SK-N-SH (cell line): ENCODE results near the gene PROM2.

ENCODE experiments used
- CHD2 ChIP-seq: fragments of 150-350 bp; IDR thresholded peaks from 2 replicates; pipeline ENCODE4 v1.6.1; 2018; ENCODE audit warnings: low read length; ENCODE audit not compliant: partially characterized antibody
- EP300 ChIP-seq, 2 experiments: IDR thresholded peaks; 2 replicates each; pipeline versions ENCODE4 v1.4.0 to v1.6.1; 2012; ENCODE audit warnings: borderline replicate concordance in 1 of 2, low read depth in 1 of 2, low read length in 1 of 2
- FOXJ3 ChIP-seq: sonication (generic); formaldehyde crosslinking; IDR thresholded peaks from 2 replicates; pipeline ENCODE4 v1.5.1; 2020; ENCODE audit warnings: mild to moderate bottlenecking, missing genetic modification reagents
- MXI1 ChIP-seq: IDR thresholded peaks from 2 replicates; pipeline ENCODE4 v1.6.1; 2012; ENCODE audit warnings: mild to moderate bottlenecking, low read depth, low read length, improper control_type of control experiment
- NRF1 ChIP-seq: IDR thresholded peaks from 2 replicates; pipeline ENCODE4 v1.6.1; 2012; ENCODE audit warnings: low read depth, mild to moderate bottlenecking, low read length
- POLR2AphosphoS5 ChIP-seq: IDR thresholded peaks from 2 replicates; pipeline ENCODE4 v1.6.1; 2012; ENCODE audit warnings: low read depth, low read length
- RAD21 ChIP-seq: IDR thresholded peaks from 2 replicates; pipeline ENCODE4 v1.6.1; 2012; ENCODE audit warnings: mild to moderate bottlenecking, low read length
- RFX5 ChIP-seq: IDR thresholded peaks from 2 replicates; pipeline ENCODE4 v1.6.1; 2012; ENCODE audit warnings: mild to moderate bottlenecking, improper control_type of control experiment, low read length
- RXRA ChIP-seq: IDR thresholded peaks from 2 replicates; pipeline ENCODE4 v1.4.0; 2012; ENCODE audit warnings: low read depth, mild to moderate bottlenecking, borderline replicate concordance
- TAF1 ChIP-seq: IDR thresholded peaks from 2 replicates; pipeline ENCODE4 v1.6.1; 2012; ENCODE audit warnings: low read depth, mild to moderate bottlenecking, low read length, moderate library complexity, borderline replicate concordance
- TCF12 ChIP-seq: IDR thresholded peaks from 2 replicates; pipeline ENCODE4 v1.4.0; 2012
- TF ChIP-seq, protein P1 (sequence below): fragments of 200-600 bp; sonication (generic); IDR thresholded peaks from 2 replicates; pipeline ENCODE4 v1.6.1; 2017; ENCODE audit warnings: antibody characterized with exemption, mild to moderate bottlenecking, moderate library complexity
- TF ChIP-seq, protein P2 (sequence below): IDR thresholded peaks from 2 replicates; pipeline ENCODE4 v1.6.1; 2012; ENCODE audit warnings: mild to moderate bottlenecking, low read depth, low read length, moderate library complexity

DNA sequence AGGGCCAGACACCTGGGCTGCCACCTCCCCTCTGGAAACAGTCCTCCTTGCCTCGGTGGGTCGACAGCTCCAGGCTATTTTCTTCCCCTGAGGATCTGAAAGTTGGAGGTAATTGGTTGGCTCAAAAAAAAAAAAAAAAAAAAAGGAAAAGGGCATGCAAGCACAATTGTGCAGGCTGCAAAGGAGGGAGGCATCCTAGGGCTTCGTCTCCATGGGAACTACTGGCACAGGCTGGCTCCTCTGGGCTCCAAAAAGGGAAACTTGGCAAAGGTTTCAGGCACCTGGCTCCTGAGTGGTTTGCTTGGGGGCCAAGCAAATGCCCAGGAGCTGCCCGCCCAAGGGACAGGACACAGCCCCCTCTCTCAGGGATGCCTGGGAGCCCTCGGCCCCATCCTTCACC, 21.8 kb downstream of the PROM2 start:
- TF ChIP-seq POLR2AphosphoS5 (no peak), MXI1 (no peak), TAF1 (no peak), RAD21 (no peak), NRF1 (no peak), CHD2 (no peak), TCF12 (no peak), EP300 (IDR thresholded peaks at IDR 0.05; ENCODE audit: borderline replicate concordance in 1 of 2, low read depth in 1 of 2, low read length in 1 of 2) (no peak), FOXJ3 (CRISPR knock-in tag) (no peak), RXRA (no peak), RFX5 (no peak)
- TF ChIP-seq, protein P1, sequence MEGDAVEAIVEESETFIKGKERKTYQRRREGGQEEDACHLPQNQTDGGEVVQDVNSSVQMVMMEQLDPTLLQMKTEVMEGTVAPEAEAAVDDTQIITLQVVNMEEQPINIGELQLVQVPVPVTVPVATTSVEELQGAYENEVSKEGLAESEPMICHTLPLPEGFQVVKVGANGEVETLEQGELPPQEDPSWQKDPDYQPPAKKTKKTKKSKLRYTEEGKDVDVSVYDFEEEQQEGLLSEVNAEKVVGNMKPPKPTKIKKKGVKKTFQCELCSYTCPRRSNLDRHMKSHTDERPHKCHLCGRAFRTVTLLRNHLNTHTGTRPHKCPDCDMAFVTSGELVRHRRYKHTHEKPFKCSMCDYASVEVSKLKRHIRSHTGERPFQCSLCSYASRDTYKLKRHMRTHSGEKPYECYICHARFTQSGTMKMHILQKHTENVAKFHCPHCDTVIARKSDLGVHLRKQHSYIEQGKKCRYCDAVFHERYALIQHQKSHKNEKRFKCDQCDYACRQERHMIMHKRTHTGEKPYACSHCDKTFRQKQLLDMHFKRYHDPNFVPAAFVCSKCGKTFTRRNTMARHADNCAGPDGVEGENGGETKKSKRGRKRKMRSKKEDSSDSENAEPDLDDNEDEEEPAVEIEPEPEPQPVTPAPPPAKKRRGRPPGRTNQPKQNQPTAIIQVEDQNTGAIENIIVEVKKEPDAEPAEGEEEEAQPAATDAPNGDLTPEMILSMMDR: no peak
- TF ChIP-seq, protein P2, sequence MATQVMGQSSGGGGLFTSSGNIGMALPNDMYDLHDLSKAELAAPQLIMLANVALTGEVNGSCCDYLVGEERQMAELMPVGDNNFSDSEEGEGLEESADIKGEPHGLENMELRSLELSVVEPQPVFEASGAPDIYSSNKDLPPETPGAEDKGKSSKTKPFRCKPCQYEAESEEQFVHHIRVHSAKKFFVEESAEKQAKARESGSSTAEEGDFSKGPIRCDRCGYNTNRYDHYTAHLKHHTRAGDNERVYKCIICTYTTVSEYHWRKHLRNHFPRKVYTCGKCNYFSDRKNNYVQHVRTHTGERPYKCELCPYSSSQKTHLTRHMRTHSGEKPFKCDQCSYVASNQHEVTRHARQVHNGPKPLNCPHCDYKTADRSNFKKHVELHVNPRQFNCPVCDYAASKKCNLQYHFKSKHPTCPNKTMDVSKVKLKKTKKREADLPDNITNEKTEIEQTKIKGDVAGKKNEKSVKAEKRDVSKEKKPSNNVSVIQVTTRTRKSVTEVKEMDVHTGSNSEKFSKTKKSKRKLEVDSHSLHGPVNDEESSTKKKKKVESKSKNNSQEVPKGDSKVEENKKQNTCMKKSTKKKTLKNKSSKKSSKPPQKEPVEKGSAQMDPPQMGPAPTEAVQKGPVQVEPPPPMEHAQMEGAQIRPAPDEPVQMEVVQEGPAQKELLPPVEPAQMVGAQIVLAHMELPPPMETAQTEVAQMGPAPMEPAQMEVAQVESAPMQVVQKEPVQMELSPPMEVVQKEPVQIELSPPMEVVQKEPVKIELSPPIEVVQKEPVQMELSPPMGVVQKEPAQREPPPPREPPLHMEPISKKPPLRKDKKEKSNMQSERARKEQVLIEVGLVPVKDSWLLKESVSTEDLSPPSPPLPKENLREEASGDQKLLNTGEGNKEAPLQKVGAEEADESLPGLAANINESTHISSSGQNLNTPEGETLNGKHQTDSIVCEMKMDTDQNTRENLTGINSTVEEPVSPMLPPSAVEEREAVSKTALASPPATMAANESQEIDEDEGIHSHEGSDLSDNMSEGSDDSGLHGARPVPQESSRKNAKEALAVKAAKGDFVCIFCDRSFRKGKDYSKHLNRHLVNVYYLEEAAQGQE: no peak
